Measurements from ENCODE around the gene UTP25. TPM values are rescaled to one million over a fixed set of nuclear protein-coding genes. Genes with fewer than 3 reads are reported as not detected.

UTP25 gene
- total RNA-seq, 1 experiment from 2014 or later, result 12.7 TPM

GRCh38 chr1:209823143-209824041, 4.4 kb upstream of the UTP25 start:
- H3K27ac ChIP-seq (ENCODE audit: low read depth, low read length), result no peak overlapping the region
- no TSS peak for BruUV-seq (replicated peaks)
- TF ChIP-seq POLR2A (IDR thresholded peaks at IDR 0.05; ENCODE audit: borderline replicate concordance, extremely low read depth, insufficient read depth, insufficient read length) (no peak), ZFX (IDR thresholded peaks at IDR 0.05) (no peak), ELF1 (IDR thresholded peaks at IDR 0.05; ENCODE audit: borderline replicate concordance, low read depth) (no peak), SIN3A (IDR thresholded peaks at IDR 0.05; ENCODE audit: low read depth) (no peak), FOSL1 (IDR thresholded peaks at IDR 0.05; ENCODE audit: low read depth) (no peak), EZH2phosphoT487 (IDR thresholded peaks at IDR 0.05; ENCODE audit: borderline replicate concordance) (no peak), YY1 (IDR thresholded peaks at IDR 0.05; ENCODE audit: extremely low read depth, insufficient replicate concordance, low read depth, low read length) (no peak), SP1 (IDR thresholded peaks at IDR 0.05; ENCODE audit: low read depth) (peak; percentile 16; the same call in 1 of the 2 replicates), ATF3 (IDR thresholded peaks at IDR 0.05) (no peak), CBX3 (IDR thresholded peaks at IDR 0.05; ENCODE audit: low read depth) (peak; percentile 69; the same call in 1 of the 2 replicates), POLR2AphosphoS5 (IDR thresholded peaks at IDR 0.05; ENCODE audit: low read depth, low read length) (no peak), JUND (IDR thresholded peaks at IDR 0.05) (no peak), CEBPB (IDR thresholded peaks at IDR 0.05; ENCODE audit: low read depth) (no peak), TCF7L2 (IDR thresholded peaks at IDR 0.05; ENCODE audit: borderline replicate concordance, extremely low read depth, insufficient read depth, insufficient read length) (no peak), REST (IDR thresholded peaks at IDR 0.05; ENCODE audit: low read depth) (no peak), SRF (IDR thresholded peaks at IDR 0.05; ENCODE audit: low read depth) (peak; percentile 28; the same call in 1 of the 2 replicates), MAX (IDR thresholded peaks at IDR 0.05) (peak; percentile 38; the same call in 1 of the 2 replicates), ZNF274 (IDR thresholded peaks at IDR 0.05; ENCODE audit: low read depth, low read length) (no peak), RAD21 (IDR thresholded peaks at IDR 0.05; ENCODE audit: low read depth) (peak; percentile 53)
- TF ChIP-seq, protein P1, sequence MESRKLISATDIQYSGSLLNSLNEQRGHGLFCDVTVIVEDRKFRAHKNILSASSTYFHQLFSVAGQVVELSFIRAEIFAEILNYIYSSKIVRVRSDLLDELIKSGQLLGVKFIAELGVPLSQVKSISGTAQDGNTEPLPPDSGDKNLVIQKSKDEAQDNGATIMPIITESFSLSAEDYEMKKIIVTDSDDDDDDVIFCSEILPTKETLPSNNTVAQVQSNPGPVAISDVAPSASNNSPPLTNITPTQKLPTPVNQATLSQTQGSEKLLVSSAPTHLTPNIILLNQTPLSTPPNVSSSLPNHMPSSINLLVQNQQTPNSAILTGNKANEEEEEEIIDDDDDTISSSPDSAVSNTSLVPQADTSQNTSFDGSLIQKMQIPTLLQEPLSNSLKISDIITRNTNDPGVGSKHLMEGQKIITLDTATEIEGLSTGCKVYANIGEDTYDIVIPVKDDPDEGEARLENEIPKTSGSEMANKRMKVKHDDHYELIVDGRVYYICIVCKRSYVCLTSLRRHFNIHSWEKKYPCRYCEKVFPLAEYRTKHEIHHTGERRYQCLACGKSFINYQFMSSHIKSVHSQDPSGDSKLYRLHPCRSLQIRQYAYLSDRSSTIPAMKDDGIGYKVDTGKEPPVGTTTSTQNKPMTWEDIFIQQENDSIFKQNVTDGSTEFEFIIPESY (IDR thresholded peaks at IDR 0.05; ENCODE audit: extremely low read depth, insufficient replicate concordance, low read length), result no peak

More at GRCh38 chr1:209823143-209824041, 4.4 kb upstream of the UTP25 start:
- ChIA-PET POLR2A (interaction anchor here (1.0 kb wide), 1 partner anchor 18 kb away, joined by 3 read pairs; the partner anchor contains the start of gene IRF6), CTCF (interaction anchor here (0.6 to 2.3 kb wide), 15 partner anchors 9 to 233 kb away, joined by 3 to 14 read pairs (median 4); partner anchors contain the start of gene IRF6), RAD21 (ENCODE audit: low non-redundant PET in 1 of 2, low total read pairs in 2 of 2, uncharacterized antibody in 2 of 2, unreplicated experiment in 2 of 2) (interaction anchor here in 1 of 2 experiments (0.7 kb wide), 1 partner anchor 563 kb away, joined by 3 read pairs; no protein-coding TSS in a partner anchor)
- H3K9me3 ChIP-seq (ENCODE audit: control insufficient read depth in 1 of 2, insufficient read depth in 1 of 2, low read depth in 1 of 2, low read length in 2 of 2), result no peaks in the 10 kb centered on the region
- peak overlapping the region; percentile 11 to 35; a peak in 3 of 4 replicates for H3K4me3 ChIP-seq (replicated peaks in 1 of 2; ENCODE audit: low read depth in 1 of 2, low read length in 2 of 2)
- peaks cover 6% of the 10 kb centered on the region; the same call in 1 of the 2 replicates for H3K79me2 ChIP-seq (ENCODE audit: insufficient read depth, low read length)
- H3K4me2 ChIP-seq (ENCODE audit: low read length), result peak overlapping the region; percentile 75
- H3K4me1 ChIP-seq (ENCODE audit: control insufficient read depth in 1 of 2, insufficient read depth in 2 of 2, low read length in 2 of 2), result peaks cover 0 to 17% of the 10 kb centered on the region in 2 experiments; a peak in 2 of 4 replicates
- peak; percentile 61 for ATAC-seq
- H3K9ac ChIP-seq (ENCODE audit: low read length), result no peak overlapping the region
- H4K20me1 ChIP-seq (ENCODE audit: insufficient read depth), result no peaks in the 10 kb centered on the region
- H3K27me3 ChIP-seq (ENCODE audit: insufficient read depth, low read length), result no peaks in the 10 kb centered on the region; the same call in 1 of the 2 replicates
- peak overlapping the region; percentile 95 for H2AFZ ChIP-seq (ENCODE audit: low read depth, low read length, poor library complexity, severe bottlenecking)
- peak; percentile 55 for DNase-seq (ENCODE audit: low read depth, low spot score)
- no peaks in the 10 kb centered on the region for H3K9me2 ChIP-seq (ENCODE audit: insufficient read depth)
- intact Hi-C loops (cut with micrococcal nuclease), result no loop called here
- no peaks in the 10 kb centered on the region for H3K36me3 ChIP-seq (ENCODE audit: control insufficient read depth in 1 of 2, insufficient read depth in 2 of 2, low read length in 2 of 2)
